GM06990 (cell line): ENCODE measurements around the gene PTGR3.
A peak's percentile ranks its signal among the peaks of the same experiment; 100 is the strongest.

Source experiments
- DNase-seq: peaks from one replicate; pipeline ENCODE4 v3.0.0-alpha.2; 2011; ENCODE audit not compliant: insufficient read length; ENCODE audit errors: extremely low read depth
- H3K27me3 ChIP-seq: replicated peaks from 2 replicates; pipeline ENCODE4 v1.6.0; 2011; ENCODE audit warnings: low read length; ENCODE audit not compliant: control insufficient read depth, insufficient read depth
- H3K36me3 ChIP-seq: 2 replicates; pipeline ENCODE4 v1.5.1; 2011; ENCODE audit warnings: low read length; ENCODE audit not compliant: control insufficient read depth, insufficient read depth
- H3K4me3 ChIP-seq: replicated peaks from 2 replicates; pipeline ENCODE4 v1.5.1; 2011; ENCODE audit warnings: low read depth, mild to moderate bottlenecking, control low read depth, low read length
- CTCF ChIP-seq: IDR thresholded peaks from 2 replicates; pipeline ENCODE4 v1.5.1; 2011; ENCODE audit warnings: low read length, control low read depth, mild to moderate bottlenecking, inconsistent platforms; ENCODE audit not compliant: insufficient read depth, poor library complexity, severe bottlenecking

Gene PTGR3

GRCh38 chr18:75253043-75253442 lies 44.1 kb upstream of the PTGR3 start:
- no peaks in the 10 kb centered on the region for H3K27me3 ChIP-seq
- no peak overlapping the region for H3K4me3 ChIP-seq
- no peaks in the 10 kb centered on the region for H3K36me3 ChIP-seq
- DNase-seq = no peak
- TF ChIP-seq CTCF = no peak

- no peak for TF ChIP-seq CTCF
- no peak for DNase-seq
Observed at GRCh38 chr18:75252136-75252535, 43.2 kb upstream of the PTGR3 start.

GRCh38 chr18:75251466-75251865 lies 42.5 kb upstream of the PTGR3 start:
- Histone ChIP-seq H3K4me3 (no peak overlapping the region), H3K27me3 (no peaks in the 10 kb centered on the region), H3K36me3 (no peaks in the 10 kb centered on the region)
- no peak for TF ChIP-seq CTCF
- DNase-seq = no peak

More at GRCh38 chr18:75252136-75252535, 43.2 kb upstream of the PTGR3 start:
- Histone ChIP-seq H3K27me3 (no peaks in the 10 kb centered on the region), H3K36me3 (no peaks in the 10 kb centered on the region), H3K4me3 (no peak overlapping the region)

- Histone ChIP-seq H3K36me3 (no peaks in the 10 kb centered on the region), H3K4me3 (no peak overlapping the region), H3K27me3 (no peaks in the 10 kb centered on the region)
- DNase-seq = no peak
- no peak for TF ChIP-seq CTCF
Observed at GRCh38 chr18:75250471-75250821, 41.5 kb upstream of the PTGR3 start.

- DNase-seq = peak; percentile 29
- Histone ChIP-seq H3K27me3 (no peaks in the 10 kb centered on the region), H3K4me3 (no peak overlapping the region), H3K36me3 (no peaks in the 10 kb centered on the region)
- TF ChIP-seq CTCF = no peak
Observed at GRCh38 chr18:75249672-75250470, 40.9 kb upstream of the PTGR3 start.

- no peak for DNase-seq
Observed at GRCh38 chr18:75249175-75249518, 40.2 kb upstream of the PTGR3 start.

More at GRCh38 chr18:75249175-75249518, 40.2 kb upstream of the PTGR3 start:
- H3K36me3 ChIP-seq = no peaks in the 10 kb centered on the region
- TF ChIP-seq CTCF = no peak
- no peak overlapping the region for H3K4me3 ChIP-seq
- H3K27me3 ChIP-seq = no peaks in the 10 kb centered on the region
